ENCODE results near the gene CACNA2D3. TPM values are rescaled to one million over a fixed set of nuclear protein-coding genes. Genes with fewer than 3 reads are reported as not detected.
A peak's percentile ranks its signal among the peaks of the same experiment; 100 is the strongest.

Gene CACNA2D3
- total RNA-seq, 1 donor from 2014 or later, result 17.2 TPM

DNA sequence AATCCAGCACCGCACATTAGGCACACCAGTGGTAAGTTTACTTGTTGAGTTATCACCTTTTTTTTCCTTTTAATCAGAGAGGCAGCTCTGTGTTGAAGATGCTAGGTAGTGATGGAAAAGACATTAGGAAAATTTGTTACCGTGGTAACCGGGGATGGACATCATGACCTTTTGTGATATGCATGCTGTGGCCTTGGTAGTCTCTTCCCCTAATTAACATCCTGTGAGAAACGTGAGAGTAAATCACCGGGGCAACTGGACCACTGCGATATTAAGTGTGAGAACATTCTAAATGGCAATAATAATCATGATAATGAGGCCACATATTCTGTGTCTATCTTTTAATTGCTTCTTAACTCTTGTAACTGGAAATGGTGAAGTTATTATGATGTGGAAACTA lies 362.0 kb downstream of the CACNA2D3 start:
- Histone ChIP-seq H3K36me3 (no peaks in the 10 kb centered on the region), H3K4me3 (no peak overlapping the region), H3K27me3 (no peaks in the 10 kb centered on the region), H3K9me3 (no peaks in the 10 kb centered on the region), H3K27ac (no peak overlapping the region), H3K4me1 (no peaks in the 10 kb centered on the region)
- TF ChIP-seq POLR2AphosphoS5 (IDR thresholded peaks at IDR 0.05; ENCODE audit: insufficient read depth in 1 of 2, low read depth in 1 of 2), result no peak
- no peak for TF ChIP-seq CTCF (IDR thresholded peaks at IDR 0.05)
- no peak for TF ChIP-seq POLR2A (IDR thresholded peaks at IDR 0.05)
- intact Hi-C loops (cut with DNase I), result no loop called here
- DNase-seq (ENCODE audit: extremely low spot score in 2 of 2), result no peak

DNA sequence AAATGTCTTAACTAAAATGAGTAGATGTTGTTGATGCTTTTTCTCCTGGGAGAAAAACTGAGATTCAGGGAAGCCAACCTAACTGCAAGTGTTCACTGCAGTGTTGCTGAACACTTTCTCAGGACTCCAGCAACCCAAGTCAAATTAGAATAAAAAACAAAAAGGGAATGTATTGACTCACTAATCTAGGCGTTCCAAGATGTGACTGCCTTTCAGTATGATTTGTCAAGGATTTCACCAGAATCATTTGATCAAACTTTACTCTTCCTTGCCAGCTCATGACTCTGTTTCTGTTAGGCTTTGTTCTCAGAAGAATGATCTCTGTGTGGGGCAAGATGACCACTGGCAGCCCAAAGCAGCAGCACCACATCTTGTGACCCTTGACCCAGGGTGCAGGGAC lies 364.0 kb downstream of the CACNA2D3 start:
- Histone ChIP-seq H3K36me3 (no peaks in the 10 kb centered on the region), H3K9me3 (no peaks in the 10 kb centered on the region)
- intact Hi-C loops (cut with DNase I), result no loop called here

GRCh38 chr3:54488297-54488696 lies 365.9 kb downstream of the CACNA2D3 start:
- TF ChIP-seq POLR2AphosphoS5 (IDR thresholded peaks at IDR 0.05; ENCODE audit: insufficient read depth in 1 of 2, low read depth in 1 of 2) (no peak), CTCF (IDR thresholded peaks at IDR 0.05) (no peak), POLR2A (IDR thresholded peaks at IDR 0.05) (no peak)
- intact Hi-C loops (cut with DNase I), result no loop called here
- Histone ChIP-seq H3K36me3 (no peaks in the 10 kb centered on the region), H3K4me3 (no peak overlapping the region), H3K9me3 (no peaks in the 10 kb centered on the region), H3K4me1 (no peaks in the 10 kb centered on the region), H3K27me3 (no peaks in the 10 kb centered on the region), H3K27ac (no peak overlapping the region)
- no peak for DNase-seq (ENCODE audit: extremely low spot score in 2 of 2)

More for the DNA sequence above, 364.0 kb downstream of the CACNA2D3 start:
- Histone ChIP-seq H3K4me3 (no peak overlapping the region), H3K27ac (no peak overlapping the region), H3K4me1 (no peaks in the 10 kb centered on the region), H3K27me3 (no peaks in the 10 kb centered on the region)
- TF ChIP-seq CTCF (IDR thresholded peaks at IDR 0.05), result no peak
- TF ChIP-seq POLR2A (IDR thresholded peaks at IDR 0.05), result no peak
- TF ChIP-seq POLR2AphosphoS5 (IDR thresholded peaks at IDR 0.05; ENCODE audit: insufficient read depth in 1 of 2, low read depth in 1 of 2), result no peak
- no peak for DNase-seq (ENCODE audit: extremely low spot score in 2 of 2)

GRCh38 chr3:54494209-54494608 lies 371.9 kb downstream of the CACNA2D3 start:
- no peak for DNase-seq (ENCODE audit: extremely low spot score in 2 of 2)
- Histone ChIP-seq H3K36me3 (no peaks in the 10 kb centered on the region), H3K27me3 (no peaks in the 10 kb centered on the region), H3K27ac (no peak overlapping the region), H3K4me3 (no peak overlapping the region), H3K9me3 (peaks cover 13% of the 10 kb centered on the region), H3K4me1 (no peaks in the 10 kb centered on the region)
- intact Hi-C loops (cut with DNase I), result no loop called here
- TF ChIP-seq POLR2AphosphoS5 (IDR thresholded peaks at IDR 0.05; ENCODE audit: insufficient read depth in 1 of 2, low read depth in 1 of 2) (no peak), CTCF (IDR thresholded peaks at IDR 0.05) (no peak), POLR2A (IDR thresholded peaks at IDR 0.05) (no peak)

DNA sequence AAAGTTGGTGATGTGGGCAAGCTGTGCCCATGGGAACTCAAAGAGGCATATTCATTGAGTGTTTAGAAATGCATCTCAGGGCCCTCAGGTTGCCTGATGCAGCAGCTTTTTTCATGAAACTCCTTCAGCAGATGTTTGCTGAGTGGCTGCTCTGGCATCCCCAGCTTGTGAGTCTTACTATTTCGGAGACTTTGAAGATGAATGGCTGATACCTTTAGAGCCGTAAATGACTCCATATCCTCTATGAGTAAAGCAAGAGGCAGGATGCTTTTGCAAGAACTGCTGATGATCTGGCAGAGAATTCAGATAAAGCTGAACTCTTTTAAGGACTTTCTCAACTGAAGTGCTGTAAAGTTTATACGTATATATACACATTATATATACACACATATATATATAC lies 384.3 kb downstream of the CACNA2D3 start:
- no peaks in the 10 kb centered on the region for H3K4me1 ChIP-seq
- intact Hi-C loops (cut with DNase I), result no loop called here
- peak in 1 of 2 donors; percentile 22 for DNase-seq (ENCODE audit: extremely low spot score in 2 of 2)
- no peaks in the 10 kb centered on the region for H3K36me3 ChIP-seq
- TF ChIP-seq CTCF (IDR thresholded peaks at IDR 0.05) (no peak), POLR2A (IDR thresholded peaks at IDR 0.05) (no peak), POLR2AphosphoS5 (IDR thresholded peaks at IDR 0.05; ENCODE audit: insufficient read depth in 1 of 2, low read depth in 1 of 2) (no peak)
- H3K4me3 ChIP-seq, result no peak overlapping the region
- no peak overlapping the region for H3K27ac ChIP-seq
- no peaks in the 10 kb centered on the region for H3K9me3 ChIP-seq
- no peaks in the 10 kb centered on the region for H3K27me3 ChIP-seq
